ENCODE results near the gene SF3B4.
"Not testable (repeated sequence)": the region's sequence is repeated elsewhere in the genome, so short reads cannot be mapped to it uniquely, and the experiment has no call there.

Gene SF3B4

GRCh38 chr1:149887456-149888246, 40.0 kb downstream of the SF3B4 start:
- peak; percentile 93 for DNase-seq (ENCODE audit: low spot score)

GRCh38 chr1:149887196-149887455, 40.5 kb downstream of the SF3B4 start:
- DNase-seq (ENCODE audit: low spot score): not testable (repeated sequence)

- DNase-seq (ENCODE audit: low spot score): peak; percentile 98
Measured at GRCh38 chr1:149886396-149887195, 41.0 kb downstream of the SF3B4 start.

- not testable (repeated sequence) for DNase-seq (ENCODE audit: low spot score)
Measured at GRCh38 chr1:149886121-149886395, 41.5 kb downstream of the SF3B4 start.

GRCh38 chr1:149885339-149886120, 42.1 kb downstream of the SF3B4 start:
- DNase-seq (ENCODE audit: low spot score): peak; percentile 78

GRCh38 chr1:149884433-149885338, 42.9 kb downstream of the SF3B4 start:
- peak; percentile 45 for DNase-seq (ENCODE audit: low spot score)

- no peak for DNase-seq (ENCODE audit: low spot score)
Measured at GRCh38 chr1:149883598-149884247, 43.9 kb downstream of the SF3B4 start.

GRCh38 chr1:149881876-149882275, 45.7 kb downstream of the SF3B4 start:
- DNase-seq (ENCODE audit: low spot score): no peak

GRCh38 chr1:149879556-149879955, 48.0 kb downstream of the SF3B4 start:
- no peak for DNase-seq (ENCODE audit: low spot score)

GRCh38 chr1:149877211-149877946, 50.2 kb downstream of the SF3B4 start:
- DNase-seq (ENCODE audit: low spot score): no peak
